SKM-1 (cell line): ENCODE data around the gene PUS3.
A peak's percentile ranks its signal among the peaks of the same experiment; 100 is the strongest.
"Not testable (repeated sequence)": the region's sequence is repeated elsewhere in the genome, so short reads cannot be mapped to it uniquely, and the experiment has no call there.

Experiments used
- DNase-seq: peaks from one replicate; lab custom pipeline; 2025; ENCODE audit not compliant: unreplicated experiment; lab: John Stamatoyannopoulos, UW

PUS3 gene

GRCh38 chr11:125872138-125872491 is 30.9 kb downstream of the PUS3 start:
- no peak for DNase-seq

DNA sequence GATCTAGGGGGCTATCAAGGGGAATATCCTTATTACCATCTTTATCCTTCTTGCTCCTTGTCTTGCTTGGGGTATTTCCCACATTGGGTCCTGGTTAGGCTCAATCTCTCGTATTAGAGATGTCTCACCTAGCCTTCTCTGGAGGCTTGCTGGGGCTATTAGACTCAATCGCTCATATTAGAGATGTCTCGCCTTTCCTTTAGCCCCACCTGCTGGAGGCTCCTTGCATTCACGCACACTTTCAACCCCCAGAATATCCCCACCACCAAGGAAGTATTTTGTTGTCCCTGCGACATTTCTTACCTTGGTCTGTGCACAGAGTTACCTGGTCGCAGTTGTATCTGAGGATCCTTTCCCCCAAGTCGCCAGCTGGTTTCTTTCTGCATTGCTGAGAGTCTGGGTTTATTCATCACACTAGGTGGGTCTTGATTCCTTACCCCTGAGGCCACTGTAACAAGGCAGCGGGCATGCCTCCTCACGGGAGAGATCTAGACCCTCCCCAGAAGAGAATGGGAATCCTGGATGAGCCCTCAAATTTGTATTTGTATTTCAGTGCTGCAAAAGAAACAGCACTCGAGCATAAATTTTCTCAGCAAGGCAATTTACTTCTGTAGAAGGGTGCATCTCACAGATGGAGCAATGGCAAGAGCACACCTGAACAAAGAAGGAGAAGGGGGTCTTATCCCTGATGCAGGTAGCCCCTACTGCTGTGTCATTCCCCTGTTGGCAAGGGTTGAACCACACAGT is 31.4 kb downstream of the PUS3 start:
- peak; percentile 7 for DNase-seq

DNA sequence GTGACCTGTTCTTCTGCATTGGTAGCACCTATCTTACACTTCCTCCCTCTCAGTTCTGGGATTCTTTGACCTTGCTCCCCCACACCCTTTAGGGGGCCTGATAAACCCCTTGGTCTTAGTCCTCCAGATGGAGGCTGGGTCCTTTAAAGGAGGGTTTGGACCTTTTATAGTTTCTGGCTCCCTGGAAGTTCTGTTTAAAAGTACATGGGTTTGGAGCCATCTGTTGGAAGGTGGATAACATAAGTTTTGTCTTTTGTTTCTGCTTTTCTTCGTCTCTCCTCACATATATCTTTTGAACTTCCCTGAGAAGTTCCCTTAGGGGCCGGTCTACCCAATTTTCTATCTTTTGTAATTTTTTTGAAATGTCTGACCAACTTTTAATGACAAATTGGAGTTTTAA is 33.5 kb downstream of the PUS3 start:
- no peak for DNase-seq

DNA sequence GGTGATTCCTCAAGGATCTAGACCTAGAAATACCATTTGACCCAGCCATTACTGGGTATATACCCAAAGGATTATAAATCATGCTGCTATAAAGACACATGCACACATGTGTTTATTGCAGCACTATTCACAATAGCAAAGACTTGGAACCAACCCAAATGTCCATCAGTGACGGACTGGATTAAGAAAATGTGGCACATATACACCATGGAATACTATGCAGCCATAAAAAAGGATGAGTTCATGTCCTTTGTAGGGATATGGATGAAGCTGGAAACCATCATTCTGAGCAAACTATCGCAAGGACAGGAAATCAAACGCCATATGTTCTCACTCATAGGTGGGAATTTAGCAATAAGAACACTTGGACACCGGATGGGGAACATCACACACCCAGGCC is 37.7 kb downstream of the PUS3 start:
- DNase-seq = not testable (repeated sequence)

- DNase-seq = not testable (repeated sequence)
Measured at GRCh38 chr11:125862786-125863185, 40.2 kb downstream of the PUS3 start.

- not testable (repeated sequence) for DNase-seq
Measured at GRCh38 chr11:125857670-125858069, 45.3 kb downstream of the PUS3 start.

DNA sequence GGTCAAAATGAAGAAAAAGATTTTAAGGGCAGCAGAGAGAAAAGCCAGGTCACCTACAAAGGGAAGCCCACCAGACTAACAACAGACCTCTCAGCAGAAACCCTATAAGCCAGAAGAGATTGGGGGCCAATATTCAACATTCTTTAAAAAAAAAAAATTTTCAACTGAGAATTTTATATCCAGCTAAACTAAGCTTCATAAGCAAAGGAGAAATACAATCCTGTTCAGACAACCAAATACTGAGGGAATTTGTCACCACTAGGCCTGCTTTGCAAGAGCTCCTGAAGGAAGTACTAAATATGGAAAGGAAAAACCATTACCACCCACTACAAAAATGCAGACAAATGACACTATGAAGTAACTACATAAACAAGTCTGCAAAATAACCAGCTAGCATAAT is 56.8 kb downstream of the PUS3 start:
- DNase-seq = no peak
